Ascending aorta (tissue), 2 donors: ENCODE results near the gene MRNIP. TPM values are rescaled to one million over a fixed set of nuclear protein-coding genes. Genes with fewer than 3 reads are reported as not detected.

Source experiments
- DNase-seq, 2 donors: peaks; one replicate each; pipeline ENCODE4 v3.0.0-alpha.2; 2019; ENCODE audit warnings: low spot score in 2 of 2
- H3K27ac ChIP-seq, 2 donors: fragments of 200-600 bp; sonication (generic); one replicate each; pipeline ENCODE4 v1.5.1; 2016 to 2017; ENCODE audit warnings: mild to moderate bottlenecking in 1 of 2
- H3K27me3 ChIP-seq: fragments of 200-600 bp; sonication (generic); one replicate; pipeline ENCODE4 v1.5.1; 2017
- H3K36me3 ChIP-seq, 2 donors: fragments of 200-600 bp; sonication (generic); one replicate each; pipeline ENCODE4 v1.5.1; 2016
- H3K4me1 ChIP-seq, 2 donors: fragments of 200-600 bp; sonication (generic); one replicate each; pipeline ENCODE4 v1.5.1; 2016 to 2017; ENCODE audit warnings: mild to moderate bottlenecking in 1 of 2
- H3K4me3 ChIP-seq, 2 donors: fragments of 200-600 bp; sonication (generic); one replicate each; pipeline ENCODE4 v1.5.1; 2016 to 2017; ENCODE audit warnings: mild to moderate bottlenecking in 1 of 2
- H3K9me3 ChIP-seq, 2 donors: fragments of 200-600 bp; sonication (generic); one replicate each; pipeline ENCODE4 v1.5.1; 2016
- intact Hi-C: fragments of 100-400 bp; cut with DNase I; formaldehyde crosslinking; loops from one replicate; pipeline ENCODE4 v1.15.1; 2023
- total RNA-seq: library from RNA; depleted of rRNA; stranded (reverse); fragments of >200 nt; gene quantifications from one replicate; pipeline ENCODE4 v1.1.0, GENCODE V29; 2016
- TF ChIP-seq, protein P1 (sequence below), 3 experiments: fragments of 200-600 bp in 2 of 3; fragments of 450-650 bp in 1 of 3; sonication (generic) in 2 of 3; IDR thresholded peaks; one replicate each; pipeline ENCODE4 v1.5.1; 2016 to 2019; ENCODE audit warnings: antibody characterized with exemption in 3 of 3, mild to moderate bottlenecking in 1 of 3, moderate library complexity in 1 of 3

Gene MRNIP
- total RNA-seq, 1 donor from 2014 or later = 17.3 TPM

DNA sequence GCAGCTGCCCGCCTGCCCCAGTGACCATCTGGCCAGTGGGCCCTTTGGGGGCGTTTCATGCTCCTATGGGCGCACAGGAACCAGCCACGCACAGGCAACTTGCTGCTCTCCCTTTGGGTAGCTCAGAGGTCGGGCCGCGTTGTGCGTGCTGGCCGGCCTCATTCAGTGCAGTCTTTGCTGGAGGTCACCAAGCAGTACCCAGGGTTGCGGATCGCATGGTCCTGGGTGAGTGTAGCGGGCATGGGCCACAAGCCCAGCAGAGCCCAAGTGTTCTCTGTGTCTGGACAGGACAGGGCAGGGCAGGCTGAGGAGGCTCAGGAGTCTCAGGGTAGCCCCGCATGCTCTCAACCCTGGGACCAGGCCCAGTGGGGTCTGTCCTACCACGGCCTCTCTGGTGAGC lies 9.9 kb upstream of the MRNIP start:
- Histone ChIP-seq H3K9me3 (no peaks in the 10 kb centered on the region), H3K27me3 (no peaks in the 10 kb centered on the region), H3K4me1 (no peaks in the 10 kb centered on the region), H3K36me3 (peaks cover 80 to 92% of the 10 kb centered on the region in 2 donors), H3K27ac (no peak overlapping the region), H3K4me3 (no peak overlapping the region)
- DNase-seq = no peak
- TF ChIP-seq, protein P1, sequence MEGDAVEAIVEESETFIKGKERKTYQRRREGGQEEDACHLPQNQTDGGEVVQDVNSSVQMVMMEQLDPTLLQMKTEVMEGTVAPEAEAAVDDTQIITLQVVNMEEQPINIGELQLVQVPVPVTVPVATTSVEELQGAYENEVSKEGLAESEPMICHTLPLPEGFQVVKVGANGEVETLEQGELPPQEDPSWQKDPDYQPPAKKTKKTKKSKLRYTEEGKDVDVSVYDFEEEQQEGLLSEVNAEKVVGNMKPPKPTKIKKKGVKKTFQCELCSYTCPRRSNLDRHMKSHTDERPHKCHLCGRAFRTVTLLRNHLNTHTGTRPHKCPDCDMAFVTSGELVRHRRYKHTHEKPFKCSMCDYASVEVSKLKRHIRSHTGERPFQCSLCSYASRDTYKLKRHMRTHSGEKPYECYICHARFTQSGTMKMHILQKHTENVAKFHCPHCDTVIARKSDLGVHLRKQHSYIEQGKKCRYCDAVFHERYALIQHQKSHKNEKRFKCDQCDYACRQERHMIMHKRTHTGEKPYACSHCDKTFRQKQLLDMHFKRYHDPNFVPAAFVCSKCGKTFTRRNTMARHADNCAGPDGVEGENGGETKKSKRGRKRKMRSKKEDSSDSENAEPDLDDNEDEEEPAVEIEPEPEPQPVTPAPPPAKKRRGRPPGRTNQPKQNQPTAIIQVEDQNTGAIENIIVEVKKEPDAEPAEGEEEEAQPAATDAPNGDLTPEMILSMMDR (IDR thresholded peaks at IDR 0.05) = no peak
- intact Hi-C loops = no loop called here

DNA sequence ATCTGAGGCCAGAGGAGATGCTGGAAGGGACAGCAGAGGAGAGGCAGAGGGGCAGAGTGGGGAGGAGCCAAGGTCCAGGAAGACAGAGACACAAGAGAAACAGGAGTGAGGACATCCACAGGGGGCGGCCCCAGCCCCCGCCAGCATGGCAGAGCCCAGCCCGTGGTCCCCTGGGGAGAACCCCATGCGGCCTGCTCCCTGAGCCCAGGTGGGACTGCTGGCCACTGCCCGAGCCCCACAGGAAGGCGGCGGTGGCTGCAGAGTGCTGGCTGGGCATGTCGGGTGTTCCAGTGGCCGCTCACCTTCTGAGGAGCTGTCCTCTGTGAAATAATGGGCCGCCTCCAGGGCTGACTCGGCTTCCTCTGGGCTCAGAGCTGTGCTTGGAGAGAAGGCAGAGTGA lies 8.9 kb upstream of the MRNIP start:
- no peak for DNase-seq
- Histone ChIP-seq H3K4me1 (no peaks in the 10 kb centered on the region), H3K4me3 (no peak overlapping the region), H3K27me3 (no peaks in the 10 kb centered on the region), H3K27ac (no peak overlapping the region), H3K36me3 (peaks cover 78 to 92% of the 10 kb centered on the region in 2 donors), H3K9me3 (no peaks in the 10 kb centered on the region)
- intact Hi-C loops = no loop called here
- TF ChIP-seq, protein P1 (IDR thresholded peaks at IDR 0.05) = no peak

DNA sequence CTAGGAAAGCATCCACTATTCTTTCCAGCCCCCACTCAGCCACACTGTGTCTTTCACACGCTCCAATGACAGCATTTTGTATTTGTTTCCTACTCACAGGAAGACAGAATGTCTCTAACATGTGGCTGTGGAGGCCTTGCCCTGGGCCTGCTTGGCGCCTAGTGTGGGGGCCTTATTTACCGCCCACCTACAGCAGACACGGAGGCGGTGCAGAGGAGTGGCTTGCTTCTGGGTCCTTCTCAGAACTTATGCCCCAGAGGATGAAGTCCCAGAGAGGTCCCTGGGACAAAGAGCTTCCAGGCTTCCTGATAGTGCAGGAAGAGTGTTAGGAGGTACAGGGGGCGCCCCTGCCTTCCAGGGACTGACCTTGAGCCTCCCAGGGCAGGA lies 8.5 kb upstream of the MRNIP start:
- Histone ChIP-seq H3K36me3 (peaks cover 74 to 92% of the 10 kb centered on the region in 2 donors), H3K4me1 (no peaks in the 10 kb centered on the region), H3K9me3 (no peaks in the 10 kb centered on the region), H3K27ac (no peak overlapping the region), H3K27me3 (no peaks in the 10 kb centered on the region), H3K4me3 (no peak overlapping the region)
- intact Hi-C loops = no loop called here
- no peak for DNase-seq
- TF ChIP-seq, protein P1 (IDR thresholded peaks at IDR 0.05) = no peak

DNA sequence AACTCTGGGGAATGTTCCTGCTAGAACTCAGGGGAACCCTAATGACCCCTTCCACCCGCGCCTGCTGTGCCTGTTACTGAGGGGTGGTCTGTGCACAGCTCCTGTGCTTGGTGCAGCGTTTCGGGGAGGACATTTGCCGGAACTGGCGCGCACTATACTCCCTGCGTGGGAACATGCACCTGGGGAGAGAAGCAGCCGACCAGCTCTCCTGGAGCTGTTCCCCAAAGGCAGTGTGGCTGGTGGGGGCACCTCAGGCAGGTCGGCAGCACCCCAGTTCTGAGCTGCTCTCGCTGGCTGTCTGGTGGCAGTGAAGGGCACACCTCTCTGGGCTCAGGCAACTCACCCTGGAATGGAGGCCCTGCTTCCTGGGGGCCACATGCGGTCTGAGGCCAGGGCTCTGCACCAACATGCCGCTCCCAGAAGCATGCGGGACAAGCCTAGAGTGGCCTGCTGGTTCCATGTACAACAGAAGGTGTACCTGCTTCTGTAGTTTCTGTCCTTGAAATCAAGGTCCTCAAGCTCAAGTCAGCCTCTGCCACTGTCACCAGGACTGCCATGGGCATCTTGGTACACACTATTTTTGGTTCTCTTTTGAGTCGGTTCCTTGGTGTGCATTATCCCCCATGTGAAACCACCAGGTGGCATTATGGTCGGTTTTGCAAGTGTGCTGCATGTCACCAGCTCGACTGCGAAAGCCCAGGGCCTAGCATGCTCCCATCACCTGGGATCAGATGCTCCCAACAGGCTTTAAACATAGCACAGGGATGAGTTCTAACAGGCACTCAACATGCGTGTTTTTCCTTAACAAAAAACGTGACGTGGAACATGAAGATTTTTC lies 7.8 kb upstream of the MRNIP start:
- DNase-seq = no peak
- H3K27me3 ChIP-seq = no peaks in the 10 kb centered on the region
- H3K27ac ChIP-seq = no peak overlapping the region
- intact Hi-C loops = no loop called here
- H3K36me3 ChIP-seq = peaks cover 72 to 91% of the 10 kb centered on the region in 2 donors
- no peaks in the 10 kb centered on the region for H3K9me3 ChIP-seq
- no peak overlapping the region for H3K4me3 ChIP-seq
- TF ChIP-seq, protein P1 (IDR thresholded peaks at IDR 0.05) = no peak
- H3K4me1 ChIP-seq = no peaks in the 10 kb centered on the region

DNA sequence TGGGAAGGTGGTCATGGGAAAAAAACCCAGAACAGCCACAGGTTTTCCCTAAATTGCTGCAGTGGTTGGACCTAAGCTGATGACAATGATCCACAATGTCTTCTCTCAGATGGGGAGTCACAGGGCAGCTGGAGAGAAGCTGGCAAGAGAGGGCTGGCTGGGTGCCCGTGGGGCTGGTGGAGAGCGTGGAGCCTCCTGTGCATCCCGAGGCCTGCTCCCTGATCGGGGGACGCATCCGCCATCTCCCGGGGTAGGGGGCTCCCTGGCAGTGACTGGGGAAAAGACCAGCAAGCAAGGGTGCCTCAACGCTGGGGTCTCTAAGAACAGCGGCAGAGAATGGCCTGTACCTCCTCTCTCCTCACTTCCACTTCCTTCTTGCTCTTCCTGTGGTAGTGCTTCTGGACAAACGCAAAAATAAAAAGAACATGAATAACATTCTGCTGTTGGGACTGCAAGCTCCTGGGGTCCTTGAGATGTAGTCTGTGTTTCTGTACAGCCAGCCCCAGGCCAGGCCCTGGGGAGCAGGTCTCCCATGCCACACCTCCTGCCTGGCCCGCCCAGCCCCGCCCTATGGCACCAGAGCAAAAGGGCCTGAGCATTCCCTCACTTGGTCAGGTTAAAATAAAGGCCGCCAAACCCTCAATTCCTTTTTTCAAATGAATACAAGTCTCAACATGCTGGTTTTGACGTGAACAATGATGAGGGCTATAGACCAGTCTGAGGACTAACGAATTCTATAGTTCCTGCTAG lies 7.0 kb upstream of the MRNIP start:
- H3K27me3 ChIP-seq = no peaks in the 10 kb centered on the region
- H3K36me3 ChIP-seq = peaks cover 68 to 83% of the 10 kb centered on the region in 2 donors
- DNase-seq = no peak

More for the DNA sequence above, 7.0 kb upstream of the MRNIP start:
- intact Hi-C loops = no loop called here
- Histone ChIP-seq H3K27ac (no peak overlapping the region), H3K4me3 (no peak overlapping the region), H3K9me3 (no peaks in the 10 kb centered on the region), H3K4me1 (no peaks in the 10 kb centered on the region)
- TF ChIP-seq, protein P1 (IDR thresholded peaks at IDR 0.05) = no peak
